GM12873 (cell line): ENCODE measurements around the gene VGLL4.

Experiments
- TF ChIP-seq, protein P1 (sequence below): IDR thresholded peaks from 2 replicates; pipeline ENCODE4 v1.5.1; 2012; ENCODE audit warnings: low read depth, mild to moderate bottlenecking, moderate library complexity, low read length, control low read depth; ENCODE audit not compliant: insufficient read depth; ENCODE audit errors: missing control alignments

VGLL4 gene

DNA sequence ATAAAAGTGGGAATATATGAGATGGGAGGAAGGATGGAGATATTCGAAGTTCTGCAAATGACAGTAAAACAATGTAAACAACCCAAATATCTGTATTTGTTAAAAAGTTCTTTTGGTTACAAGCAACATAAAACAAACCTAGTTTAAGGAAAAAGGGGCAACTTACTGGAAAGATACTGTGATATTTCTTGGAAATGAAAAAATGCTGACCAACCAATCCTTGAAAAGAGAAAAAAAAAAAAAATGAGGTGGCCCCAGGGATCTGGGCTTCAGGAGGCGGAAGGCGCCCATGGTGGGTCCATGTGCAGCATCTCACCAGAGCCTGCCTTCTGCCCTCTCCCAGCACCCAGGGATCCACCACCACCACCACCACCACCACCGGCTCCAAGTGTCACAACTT is 59.1 kb downstream of the VGLL4 start:
- TF ChIP-seq, protein P1, sequence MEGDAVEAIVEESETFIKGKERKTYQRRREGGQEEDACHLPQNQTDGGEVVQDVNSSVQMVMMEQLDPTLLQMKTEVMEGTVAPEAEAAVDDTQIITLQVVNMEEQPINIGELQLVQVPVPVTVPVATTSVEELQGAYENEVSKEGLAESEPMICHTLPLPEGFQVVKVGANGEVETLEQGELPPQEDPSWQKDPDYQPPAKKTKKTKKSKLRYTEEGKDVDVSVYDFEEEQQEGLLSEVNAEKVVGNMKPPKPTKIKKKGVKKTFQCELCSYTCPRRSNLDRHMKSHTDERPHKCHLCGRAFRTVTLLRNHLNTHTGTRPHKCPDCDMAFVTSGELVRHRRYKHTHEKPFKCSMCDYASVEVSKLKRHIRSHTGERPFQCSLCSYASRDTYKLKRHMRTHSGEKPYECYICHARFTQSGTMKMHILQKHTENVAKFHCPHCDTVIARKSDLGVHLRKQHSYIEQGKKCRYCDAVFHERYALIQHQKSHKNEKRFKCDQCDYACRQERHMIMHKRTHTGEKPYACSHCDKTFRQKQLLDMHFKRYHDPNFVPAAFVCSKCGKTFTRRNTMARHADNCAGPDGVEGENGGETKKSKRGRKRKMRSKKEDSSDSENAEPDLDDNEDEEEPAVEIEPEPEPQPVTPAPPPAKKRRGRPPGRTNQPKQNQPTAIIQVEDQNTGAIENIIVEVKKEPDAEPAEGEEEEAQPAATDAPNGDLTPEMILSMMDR, result no peak

DNA sequence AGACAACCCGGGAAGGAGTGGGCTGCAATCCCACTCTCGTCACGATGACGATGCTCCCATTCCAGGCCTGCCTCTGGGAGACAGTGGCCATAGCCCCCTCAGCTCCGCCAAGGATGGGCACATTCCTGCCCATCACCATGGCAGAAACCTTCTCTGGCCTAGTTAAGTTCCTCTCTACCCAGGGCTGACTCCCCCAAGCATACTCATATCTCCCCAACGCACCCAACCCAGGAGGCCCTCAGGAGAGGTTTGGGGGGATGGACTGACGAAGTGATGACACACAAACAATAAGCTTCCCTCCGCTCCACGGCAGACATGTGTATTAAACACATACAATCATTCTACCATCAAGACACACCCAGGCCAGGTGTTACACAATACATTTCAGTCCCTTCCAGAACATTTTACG is 60.1 kb downstream of the VGLL4 start:
- TF ChIP-seq, protein P1, result no peak

DNA sequence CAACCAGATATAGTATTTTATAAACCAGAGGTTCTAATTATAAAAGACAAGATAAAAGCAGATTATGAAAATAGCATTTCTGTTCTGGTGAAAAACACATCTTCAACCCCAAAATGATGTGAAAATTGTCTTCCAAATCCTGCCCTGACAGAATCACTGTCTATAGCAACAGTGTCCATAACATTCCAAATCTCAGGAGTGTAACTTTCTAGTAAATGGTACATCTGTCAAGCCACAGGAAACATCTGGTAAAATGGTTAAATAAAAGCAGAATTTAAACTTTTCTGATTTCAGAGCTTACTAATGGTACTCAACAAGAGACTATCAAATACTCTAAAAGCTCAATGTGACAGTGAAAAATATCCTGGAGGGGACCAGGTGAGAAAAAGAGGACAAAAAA is 60.5 kb downstream of the VGLL4 start:
- TF ChIP-seq, protein P1, result no peak

DNA sequence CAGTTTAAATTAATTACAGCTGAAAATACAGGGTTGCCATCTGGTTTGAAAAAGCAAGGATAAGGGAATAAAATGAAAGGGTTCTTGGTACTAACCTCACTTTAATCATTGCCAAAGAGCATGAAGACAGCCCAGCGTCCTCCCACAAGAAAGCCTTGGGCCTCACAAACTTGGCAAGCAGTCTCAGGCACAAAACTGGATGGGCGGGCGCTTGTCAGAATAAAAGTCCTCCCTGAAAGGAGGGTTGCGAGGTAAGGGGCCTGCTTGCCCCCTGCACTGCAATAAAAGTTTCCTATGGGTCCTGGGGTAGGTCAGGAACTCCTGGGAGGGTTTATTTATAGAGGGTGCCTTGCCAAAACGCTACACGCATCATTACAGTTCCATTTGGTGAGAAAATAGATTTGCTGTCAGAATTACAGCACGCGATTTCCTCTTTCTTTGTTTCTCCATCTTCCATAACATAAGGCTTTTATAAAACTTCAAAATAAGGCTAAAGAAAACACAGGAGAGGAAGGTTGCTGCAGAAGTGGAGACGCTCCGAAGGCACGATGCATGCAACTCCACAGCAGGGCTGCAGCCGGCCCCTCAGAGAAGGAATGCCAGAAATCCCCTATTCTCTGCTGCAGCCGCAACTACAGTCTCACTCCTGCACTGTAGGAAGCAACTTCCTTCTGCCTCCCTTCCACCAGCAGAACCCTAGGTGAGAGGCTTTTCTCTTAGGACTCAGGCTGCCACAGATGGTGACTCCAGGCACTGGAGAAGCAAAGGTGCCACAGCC is 61.3 kb downstream of the VGLL4 start:
- TF ChIP-seq, protein P1, result no peak

DNA sequence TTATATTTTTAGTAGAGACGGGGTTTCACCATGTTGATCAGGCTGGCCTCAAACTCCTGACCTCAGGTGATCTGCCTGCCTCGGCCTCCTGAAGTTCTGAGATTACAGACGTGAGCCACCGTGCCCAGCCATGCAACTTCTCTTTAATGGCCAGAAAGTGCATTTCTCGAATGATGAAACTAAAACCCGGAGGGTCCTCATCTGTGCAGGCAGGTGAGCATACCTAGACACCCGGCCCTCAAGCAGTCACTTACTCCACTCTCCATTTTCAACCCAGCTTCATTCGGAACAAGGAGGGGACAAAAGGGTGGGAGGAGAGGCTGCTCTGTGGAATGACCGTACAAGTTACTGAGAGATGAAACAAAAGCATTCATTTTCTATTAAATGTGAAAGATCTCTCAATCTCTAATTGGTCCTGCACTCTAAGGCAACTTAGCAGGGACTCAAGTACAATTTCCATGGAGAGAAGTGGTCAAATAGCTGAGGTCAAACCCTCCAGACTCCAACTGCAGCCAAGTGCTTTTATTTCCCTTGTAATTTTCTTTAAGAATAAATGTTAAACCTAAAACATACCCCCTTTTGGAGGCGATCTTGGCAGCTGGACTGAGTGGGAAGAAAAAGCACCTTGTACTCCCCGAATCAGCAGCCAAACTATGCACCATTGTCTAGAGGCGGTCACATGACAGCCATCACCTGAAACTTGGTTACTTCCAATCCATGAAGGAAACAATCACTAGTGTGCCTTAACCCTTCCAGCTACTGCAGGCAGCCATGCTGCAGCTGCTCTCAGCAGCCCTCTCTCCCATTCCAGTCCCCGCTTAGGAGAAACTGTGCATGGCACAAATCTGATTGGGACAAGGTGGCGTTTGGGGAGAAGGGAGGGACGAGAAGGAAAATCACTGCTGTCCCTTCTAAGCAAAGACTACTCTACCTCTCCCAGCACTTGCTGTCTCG is 62.2 kb downstream of the VGLL4 start:
- TF ChIP-seq, protein P1, result no peak

DNA sequence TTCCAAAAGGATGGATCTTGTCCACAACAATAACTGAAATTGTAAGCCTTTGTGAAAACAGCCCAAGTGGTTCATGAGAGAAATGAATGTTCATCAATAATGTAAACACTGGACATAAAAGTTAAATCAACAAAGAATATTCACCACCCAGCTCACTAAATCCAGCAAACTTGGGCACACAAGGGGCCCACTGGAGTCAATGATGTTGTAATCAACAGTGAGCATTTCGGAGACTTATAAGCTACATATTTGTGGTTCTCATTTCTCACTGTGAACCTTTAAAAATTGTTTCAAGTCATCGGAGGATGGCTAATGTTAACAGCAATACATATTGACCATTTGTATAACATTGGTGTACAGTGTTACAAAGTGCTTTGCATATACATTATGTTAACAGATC is 63.1 kb downstream of the VGLL4 start:
- TF ChIP-seq, protein P1, result no peak

DNA sequence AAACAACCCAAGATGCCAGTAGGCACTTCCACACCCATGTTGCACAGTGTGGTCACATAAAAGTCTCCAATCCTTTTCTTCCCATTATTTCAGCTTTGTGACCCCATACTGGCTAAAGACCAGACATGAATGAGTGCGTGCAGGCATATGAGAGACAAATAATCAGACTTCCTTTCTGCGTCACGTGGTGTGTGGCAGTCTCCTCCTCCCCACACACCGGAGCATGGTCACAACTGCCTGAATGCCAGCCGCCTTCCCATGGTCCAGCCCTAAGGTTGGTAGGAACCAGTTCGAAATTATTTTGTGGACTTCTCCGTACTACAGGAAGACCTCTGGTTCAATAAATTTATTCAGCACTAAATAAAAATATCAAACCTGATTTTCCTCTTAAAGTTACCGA is 65.5 kb downstream of the VGLL4 start:
- TF ChIP-seq, protein P1, result no peak
